Effector CD4-positive, alpha-beta T cell (primary cell): ENCODE results near the gene ANO10.
"Not testable (repeated sequence)": the region's sequence is repeated elsewhere in the genome, so short reads cannot be mapped to it uniquely, and the experiment has no call there.

ENCODE experiments used
- DNase-seq: peaks from one replicate; pipeline ENCODE4 v3.0.0-alpha.2; 2020

Gene ANO10

GRCh38 chr3:43468133-43468532, 153.7 kb downstream of the ANO10 start:
- DNase-seq, result no peak

- DNase-seq, result no peak
These were observed 156.7 kb downstream of the ANO10 start for GRCh38 chr3:43465109-43465508.

- DNase-seq, result not testable (repeated sequence)
These were observed 159.2 kb downstream of the ANO10 start for GRCh38 chr3:43462566-43462965.

GRCh38 chr3:43461345-43461744, 160.5 kb downstream of the ANO10 start:
- DNase-seq, result no peak

GRCh38 chr3:43457038-43457437, 164.8 kb downstream of the ANO10 start:
- DNase-seq, result not testable (repeated sequence)

- DNase-seq, result no peak
These were observed 166.6 kb downstream of the ANO10 start for GRCh38 chr3:43455233-43455632.

- no peak for DNase-seq
These were observed 167.8 kb downstream of the ANO10 start for GRCh38 chr3:43453981-43454380.

GRCh38 chr3:43451670-43452254, 170.0 kb downstream of the ANO10 start:
- no peak for DNase-seq

GRCh38 chr3:43448098-43448497, 173.7 kb downstream of the ANO10 start:
- DNase-seq, result no peak

- no peak for DNase-seq
These were observed 176.0 kb downstream of the ANO10 start for GRCh38 chr3:43445820-43446219.

GRCh38 chr3:43442872-43443395, 178.9 kb downstream of the ANO10 start:
- no peak for DNase-seq

GRCh38 chr3:43436507-43437140, 185.2 kb downstream of the ANO10 start:
- DNase-seq, result no peak

- DNase-seq, result no peak
These were observed 186.1 kb downstream of the ANO10 start for GRCh38 chr3:43435706-43436105.

GRCh38 chr3:43434431-43434830, 187.4 kb downstream of the ANO10 start:
- DNase-seq, result no peak

GRCh38 chr3:43432462-43432861, 189.3 kb downstream of the ANO10 start:
- DNase-seq, result no peak

GRCh38 chr3:43426388-43426787, 195.4 kb downstream of the ANO10 start:
- DNase-seq, result no peak

- no peak for DNase-seq
These were observed 196.0 kb downstream of the ANO10 start for GRCh38 chr3:43425829-43426228.

- no peak for DNase-seq
These were observed 198.2 kb downstream of the ANO10 start for GRCh38 chr3:43423639-43424038.

GRCh38 chr3:43423142-43423541, 198.7 kb downstream of the ANO10 start:
- no peak for DNase-seq

GRCh38 chr3:43418601-43419272, 203.1 kb downstream of the ANO10 start:
- no peak for DNase-seq

GRCh38 chr3:43417133-43417532, 204.7 kb downstream of the ANO10 start:
- DNase-seq, result no peak

GRCh38 chr3:43415088-43415487, 206.7 kb downstream of the ANO10 start:
- no peak for DNase-seq

- no peak for DNase-seq
These were observed 208.0 kb downstream of the ANO10 start for GRCh38 chr3:43413676-43414368.
